ENCODE results near the gene TBC1D3K. TPM values are rescaled to one million over a fixed set of nuclear protein-coding genes. Genes with fewer than 3 reads are reported as not detected.
"Not testable (repeated sequence)": the region's sequence is repeated elsewhere in the genome, so short reads cannot be mapped to it uniquely, and the experiment has no call there.

The TBC1D3K gene
- polyA plus RNA-seq (ENCODE audit: insufficient read length in 3 of 3), result not detected
- long read RNA-seq, donor 1, result 0 reads
- long read RNA-seq, donor 2, result 0 reads
- long read RNA-seq, donor 3, result 0 reads
- long read RNA-seq, donor 4, partial matches to known transcripts, result 6 of 6 reads
- long read RNA-seq, donor 4, other reads (novel, unspliced or antisense), result 0 of 6 reads
- long read RNA-seq, donor 5, result 0 reads
- long read RNA-seq, donor 6, result 0 reads
- long read RNA-seq, donor 7, result 0 reads
- long read RNA-seq, donor 8, result 0 reads
- long read RNA-seq, donor 9, result 0 reads
- long read RNA-seq, donor 10, result 0 reads
- long read RNA-seq, donor 11, result 0 reads
- long read RNA-seq, donor 12, result 0 reads
- long read RNA-seq, donor 13, result 0 reads
- long read RNA-seq, donor 14, result 0 reads
- long read RNA-seq, donor 15, result 0 reads
- long read RNA-seq, donor 16, partial matches to known transcripts, result 14 of 14 reads
- long read RNA-seq, donor 16, other reads (novel, unspliced or antisense), result 0 of 14 reads

DNA sequence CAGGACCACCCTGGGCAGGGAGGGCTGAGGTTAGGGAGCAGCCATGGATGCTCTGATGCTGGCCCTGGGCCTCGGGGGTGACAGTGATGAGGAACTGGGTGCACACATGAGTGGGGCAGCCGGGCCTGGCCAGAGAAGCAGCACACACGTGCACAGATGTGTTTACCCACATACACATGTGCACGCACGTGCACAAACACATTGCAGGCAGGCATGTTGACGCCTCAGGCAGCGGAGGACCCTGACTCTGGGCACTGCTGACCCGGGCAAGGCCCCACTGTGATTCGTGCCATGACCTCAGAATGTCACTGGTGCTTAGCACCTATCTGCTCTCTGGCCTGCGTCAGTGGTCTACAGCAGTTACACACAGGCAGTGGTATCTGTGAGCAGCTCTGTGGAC lies at the start of gene TBC1D3K:
Gene TBC1D3K, plus strand, starts transcription at position 301 of the 400 bp plus-strand sequence. CDS start 1,585 bp downstream, outside the sequence.
- DNase-seq (ENCODE audit: extremely low read depth in 1 of 11, low read depth in 9 of 11, low spot score in 4 of 11), result not testable (repeated sequence)

DNA sequence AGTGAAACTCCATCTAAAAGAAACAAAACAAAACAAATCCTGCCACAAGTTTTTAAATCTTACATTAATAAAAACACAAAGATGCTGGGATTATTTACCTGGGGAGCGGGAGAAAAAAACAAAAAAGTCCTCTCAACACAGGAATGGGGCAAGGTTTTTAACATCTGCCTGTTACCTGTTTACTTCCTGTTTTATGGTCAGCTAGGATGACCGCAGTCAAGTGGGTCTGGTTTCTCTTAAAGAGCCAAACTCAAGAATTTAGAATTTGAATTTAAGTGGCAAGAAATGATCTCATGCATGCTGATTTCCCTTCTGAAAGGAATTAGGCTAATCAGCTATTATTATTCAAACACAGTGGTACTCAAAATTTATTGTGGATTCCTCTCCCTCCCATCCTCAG lies 39.7 kb upstream of the TBC1D3K start:
- DNase-seq (ENCODE audit: extremely low read depth in 1 of 11, low read depth in 9 of 11, low spot score in 4 of 11), result no peak

DNA sequence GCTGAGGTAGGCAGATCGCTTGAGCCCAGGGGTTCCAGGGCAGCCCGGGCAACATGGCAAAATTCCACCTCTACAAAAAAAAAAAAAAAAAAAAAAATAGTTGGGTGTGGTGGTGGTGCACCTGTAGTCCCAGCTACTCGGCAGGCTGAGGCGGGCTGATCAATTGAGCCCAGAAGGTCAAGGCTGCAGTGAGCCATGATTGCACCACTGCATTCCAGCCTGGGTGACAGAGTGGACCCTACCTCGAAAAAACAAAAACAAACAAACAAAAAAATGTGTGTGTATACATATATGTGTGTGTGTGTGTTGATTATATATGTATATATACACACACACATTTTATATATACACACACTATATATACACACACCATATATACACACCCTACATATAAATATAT lies 39.1 kb upstream of the TBC1D3K start:
- no peak for DNase-seq (ENCODE audit: extremely low read depth in 1 of 11, low read depth in 9 of 11, low spot score in 4 of 11)

DNA sequence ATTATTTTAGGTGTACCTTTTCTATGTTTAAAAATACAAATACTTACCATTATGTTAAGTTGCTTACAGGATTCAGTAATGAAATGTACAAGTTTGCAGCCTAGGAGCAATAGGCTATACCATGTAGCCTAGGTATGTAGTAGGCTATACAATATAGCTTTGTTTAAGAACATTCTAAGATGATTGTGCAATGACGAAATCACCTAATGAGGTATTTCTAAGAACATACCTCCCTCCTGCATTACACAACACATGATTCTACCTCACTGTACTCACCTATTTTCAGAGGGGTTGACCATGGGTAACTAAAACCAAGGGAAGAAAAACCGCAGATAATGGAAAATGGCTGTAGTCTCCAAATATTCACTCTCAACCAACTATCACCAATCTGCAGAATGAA lies 35.3 kb upstream of the TBC1D3K start:
- no peak for DNase-seq (ENCODE audit: extremely low read depth in 1 of 11, low read depth in 9 of 11, low spot score in 4 of 11)

DNA sequence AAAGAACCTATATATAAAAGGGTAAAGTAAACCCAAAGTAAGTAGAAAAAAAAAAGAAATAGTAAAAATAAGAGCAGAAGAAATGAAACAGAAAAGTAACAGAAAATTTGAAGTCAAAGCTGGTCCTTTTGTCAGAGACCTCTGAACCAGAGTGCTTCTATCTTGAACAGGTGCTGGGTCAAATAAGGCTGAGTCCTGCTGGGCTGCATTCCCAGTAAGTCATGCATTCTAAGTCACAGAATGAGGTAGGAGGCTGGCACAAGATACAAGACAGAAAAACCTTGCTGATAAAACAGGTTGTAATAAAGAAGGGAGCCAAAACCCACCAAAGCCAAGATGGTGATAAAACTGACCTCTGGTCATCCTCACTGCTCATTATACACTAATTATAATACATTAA lies 27.3 kb upstream of the TBC1D3K start:
- DNase-seq (ENCODE audit: extremely low read depth in 1 of 11, low read depth in 9 of 11, low spot score in 4 of 11), result not testable (repeated sequence)

Other genes starting within 250 kb of the TBC1D3K start
- 100 to 1,000 TPM; 115 to 121 (median 120) TPM for gene HNF1B, start 179.4 kb upstream of the TBC1D3K start, polyA plus RNA-seq (ENCODE audit: insufficient read length in 3 of 3)
- 10 to 100 TPM; 14.5 to 30.3 (median 24.0) TPM for gene TBC1D3L, start 64.6 kb downstream of the TBC1D3K start, polyA plus RNA-seq (ENCODE audit: insufficient read length in 3 of 3)
- 1 to 10 TPM in 2 of 3 donors, not detected in 1; 1.2 to 1.4 TPM for gene TBC1D3D, start 79.6 kb downstream of the TBC1D3K start, polyA plus RNA-seq (ENCODE audit: insufficient read length in 3 of 3)
- gene TBC1D3C, start 144.2 kb downstream of the TBC1D3K start, polyA plus RNA-seq (ENCODE audit: insufficient read length in 3 of 3), result not detected
- gene TBC1D3E, start 203.5 kb downstream of the TBC1D3K start, polyA plus RNA-seq (ENCODE audit: insufficient read length in 3 of 3), result not detected